GM18499 (cell line): ENCODE measurements around the gene ARL3.

Experiments
- ATAC-seq: cut with Tn5 transposase; IDR thresholded peaks from one replicate; pipeline ENCODE4 v1.9.1; 2021; ENCODE audit warnings: moderate number of reproducible peaks; ENCODE audit not compliant: insufficient read depth, unreplicated experiment

The ARL3 gene

DNA sequence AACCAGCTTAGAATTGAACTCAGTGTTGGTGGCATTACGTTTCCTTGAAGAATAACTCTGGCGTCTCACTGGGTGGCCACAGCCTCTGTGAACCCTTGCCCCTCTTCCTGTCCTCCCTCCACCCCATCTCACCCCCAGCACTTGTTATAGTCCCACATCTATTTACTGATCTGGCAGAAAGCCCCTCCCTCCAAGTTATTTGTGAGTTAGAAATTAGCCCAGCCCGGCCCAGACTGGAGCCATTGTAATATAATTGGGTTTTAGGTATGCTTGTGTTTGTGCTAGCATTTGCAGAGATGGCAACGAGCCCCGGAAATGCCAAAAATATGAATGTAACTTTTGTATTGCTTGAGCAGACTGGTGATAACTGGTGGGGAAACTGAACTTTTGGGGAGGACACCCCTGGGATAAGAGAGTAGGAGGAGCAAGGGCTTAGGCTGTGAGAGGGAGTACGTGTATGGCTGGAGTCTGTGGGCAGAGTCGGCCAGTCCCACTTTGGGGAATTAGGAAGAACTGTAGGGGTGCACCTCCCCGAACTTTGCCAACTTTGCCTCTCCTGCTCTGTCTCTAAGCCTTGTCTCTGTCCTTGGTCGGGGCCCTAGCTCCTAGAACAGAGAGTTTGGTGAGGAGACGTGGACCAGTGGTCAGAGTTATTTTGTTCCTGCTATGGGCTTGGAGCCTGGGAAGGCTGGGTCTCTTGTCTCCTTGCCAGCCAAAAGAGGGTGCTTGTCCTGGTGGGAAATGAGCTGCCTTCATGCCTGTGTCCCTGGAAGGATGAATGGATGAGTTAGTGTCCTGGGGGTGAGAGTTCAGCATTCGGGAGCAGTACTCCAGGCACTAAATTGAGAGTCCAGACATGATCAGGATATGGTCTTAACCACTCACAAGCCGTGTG, 89.2 kb downstream of the ARL3 start:
- ATAC-seq, result no peak

DNA sequence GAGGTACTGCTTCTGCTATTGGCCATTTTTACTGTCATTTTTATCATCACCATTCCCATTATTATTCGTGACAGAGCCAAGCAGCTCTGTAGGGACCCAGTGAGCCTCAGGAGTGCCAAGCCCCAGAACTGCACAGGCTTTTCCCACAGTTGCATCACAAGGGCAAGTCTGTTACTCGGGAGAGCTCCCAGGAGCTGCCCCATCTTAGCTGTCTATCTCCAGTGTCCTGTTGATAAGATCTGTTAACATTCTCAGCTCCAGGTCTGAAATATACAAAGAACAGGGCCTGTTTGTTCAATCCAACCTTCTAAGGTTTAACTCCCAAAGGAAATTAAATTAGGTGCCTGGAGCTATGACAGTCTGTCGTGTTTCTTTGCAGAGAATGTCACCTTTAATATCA, 90.1 kb downstream of the ARL3 start:
- ATAC-seq, result no peak
